HG03575 (cell line): ENCODE data around the gene CFAP99.
"Not testable (repeated sequence)": the region's sequence is repeated elsewhere in the genome, so short reads cannot be mapped to it uniquely, and the experiment has no call there.

ENCODE experiments used
- ATAC-seq: cut with Tn5 transposase; IDR thresholded peaks from one replicate; pipeline ENCODE4 v1.9.1; 2021; ENCODE audit not compliant: unreplicated experiment, insufficient number of reproducible peaks, low FRiP score; ENCODE audit errors: extremely low read depth

The CFAP99 gene

GRCh38 chr4:2418650-2419571, at the start of gene CFAP99:
TSS of gene CFAP99 (plus strand) at chr4:2418955.
- no peak for ATAC-seq

- ATAC-seq: no peak
Observed at GRCh38 chr4:2370597-2371320, 48.0 kb upstream of the CFAP99 start.

- no peak for ATAC-seq
Observed at GRCh38 chr4:2371765-2372487, 46.8 kb upstream of the CFAP99 start.

- ATAC-seq: no peak
Observed at GRCh38 chr4:2372488-2373030, 46.2 kb upstream of the CFAP99 start.

- ATAC-seq: no peak
Observed at GRCh38 chr4:2373532-2373931, 45.2 kb upstream of the CFAP99 start.

- no peak for ATAC-seq
Observed at GRCh38 chr4:2375427-2375826, 43.3 kb upstream of the CFAP99 start.

- no peak for ATAC-seq
Observed at GRCh38 chr4:2377241-2377640, 41.5 kb upstream of the CFAP99 start.

- no peak for ATAC-seq
Observed at GRCh38 chr4:2378401-2378800, 40.4 kb upstream of the CFAP99 start.

- ATAC-seq: no peak
Observed at GRCh38 chr4:2378898-2379297, 39.9 kb upstream of the CFAP99 start.

- not testable (repeated sequence) for ATAC-seq
Observed at GRCh38 chr4:2380589-2380988, 38.2 kb upstream of the CFAP99 start.

- ATAC-seq: not testable (repeated sequence)
Observed at GRCh38 chr4:2382769-2383202, 36.0 kb upstream of the CFAP99 start.

- not testable (repeated sequence) for ATAC-seq
Observed at GRCh38 chr4:2383220-2383631, 35.5 kb upstream of the CFAP99 start.

GRCh38 chr4:2383760-2384159, 35.0 kb upstream of the CFAP99 start:
- no peak for ATAC-seq

GRCh38 chr4:2384245-2384644, 34.5 kb upstream of the CFAP99 start:
- no peak for ATAC-seq

GRCh38 chr4:2385516-2385915, 33.2 kb upstream of the CFAP99 start:
- ATAC-seq: no peak

GRCh38 chr4:2386717-2387116, 32.0 kb upstream of the CFAP99 start:
- ATAC-seq: no peak

- ATAC-seq: no peak
Observed at GRCh38 chr4:2387218-2387617, 31.5 kb upstream of the CFAP99 start.

GRCh38 chr4:2387829-2388228, 30.9 kb upstream of the CFAP99 start:
- no peak for ATAC-seq
